ENCODE data around the gene MTCL3. TPM values are rescaled to one million over a fixed set of nuclear protein-coding genes. Genes with fewer than 3 reads are reported as not detected.
"Not testable (repeated sequence)": the region's sequence is repeated elsewhere in the genome, so short reads cannot be mapped to it uniquely, and the experiment has no call there.

The MTCL3 gene

DNA sequence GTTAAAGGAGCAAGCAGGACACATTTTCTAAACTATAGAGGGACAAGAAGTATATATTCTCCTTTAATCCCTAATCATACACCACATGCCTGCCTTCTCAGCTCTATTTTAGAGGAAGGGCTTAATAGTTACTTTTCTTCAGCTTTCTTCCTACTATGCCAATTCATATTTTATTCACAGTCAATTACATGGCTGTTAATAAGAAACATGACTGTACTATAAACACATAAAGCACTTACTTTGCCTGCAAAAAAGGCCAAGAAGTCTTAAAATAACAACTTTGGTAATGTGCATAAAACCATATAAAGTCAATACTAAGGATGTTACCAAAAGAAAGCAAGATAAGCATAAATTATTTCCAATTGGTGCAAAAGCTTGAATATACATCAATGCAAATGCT lies 66.3 kb downstream of the MTCL3 start:
- ChIA-PET POLR2A (no interaction called here), CTCF (no interaction called here)

DNA sequence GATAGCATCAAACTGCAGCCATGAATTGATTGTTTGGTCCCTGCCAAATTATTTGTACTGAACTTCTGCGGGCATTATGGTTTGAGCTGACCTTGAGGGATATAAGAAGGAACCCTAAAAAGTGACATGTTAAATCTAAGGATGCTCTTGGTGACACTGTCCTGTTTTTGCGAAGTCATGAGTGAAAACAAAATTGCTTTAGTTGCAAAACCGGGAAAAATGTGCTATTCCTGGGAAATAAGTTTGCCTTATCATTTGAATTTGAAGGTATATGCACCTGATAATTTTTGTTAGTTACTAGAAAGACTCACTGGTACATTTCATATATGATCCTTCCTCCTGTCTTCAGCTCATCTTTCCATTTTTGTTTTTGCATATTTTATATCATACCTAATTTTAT lies 67.7 kb downstream of the MTCL3 start:
- ChIA-PET POLR2A (no interaction called here), CTCF (interaction anchor here (1.3 kb wide), 1 partner anchor 87 kb away, joined by 6 read pairs; no protein-coding TSS in a partner anchor)

DNA sequence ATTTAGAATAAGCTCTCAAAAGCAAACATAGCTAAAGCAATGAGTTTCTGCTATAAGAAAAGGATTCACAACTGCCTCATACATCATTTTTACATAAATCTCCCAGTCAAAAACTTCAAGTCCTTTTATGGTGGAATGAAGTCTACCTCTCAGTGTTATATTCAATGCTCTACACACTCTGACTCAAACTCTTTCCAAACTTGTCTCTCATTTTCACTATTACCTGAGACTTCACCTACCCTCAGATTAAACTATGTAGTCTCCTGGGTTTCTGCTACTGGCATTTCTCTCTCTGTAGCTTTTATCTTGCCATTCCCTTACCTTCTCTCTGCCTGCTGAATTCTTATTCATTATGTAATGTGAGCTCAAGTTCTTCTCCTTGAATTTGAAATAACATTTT lies 71.4 kb downstream of the MTCL3 start:
- POLR2A ChIA-PET, result no interaction called here

DNA sequence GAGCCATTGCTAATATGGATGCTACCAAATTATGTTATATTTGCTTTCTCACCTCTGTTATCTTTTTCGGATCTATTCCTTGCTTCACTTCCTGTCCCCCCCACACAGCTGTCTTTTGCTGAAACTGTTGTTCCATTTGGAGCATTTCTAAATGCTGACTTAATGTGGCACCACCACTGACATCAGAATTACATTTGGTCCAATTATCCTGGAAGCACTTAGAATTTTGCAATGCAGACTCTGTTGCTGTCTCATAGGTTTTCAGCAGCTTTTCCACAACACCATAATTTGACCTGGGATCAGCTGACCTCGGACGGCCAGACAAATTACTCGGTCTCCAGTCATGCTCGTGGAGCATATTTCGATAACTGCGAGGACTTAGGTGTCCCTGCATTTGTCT lies 72.8 kb downstream of the MTCL3 start:
- ChIA-PET CTCF (no interaction called here), POLR2A (no interaction called here)

More for the DNA sequence above, 71.4 kb downstream of the MTCL3 start:
- CTCF ChIA-PET, result no interaction called here

DNA sequence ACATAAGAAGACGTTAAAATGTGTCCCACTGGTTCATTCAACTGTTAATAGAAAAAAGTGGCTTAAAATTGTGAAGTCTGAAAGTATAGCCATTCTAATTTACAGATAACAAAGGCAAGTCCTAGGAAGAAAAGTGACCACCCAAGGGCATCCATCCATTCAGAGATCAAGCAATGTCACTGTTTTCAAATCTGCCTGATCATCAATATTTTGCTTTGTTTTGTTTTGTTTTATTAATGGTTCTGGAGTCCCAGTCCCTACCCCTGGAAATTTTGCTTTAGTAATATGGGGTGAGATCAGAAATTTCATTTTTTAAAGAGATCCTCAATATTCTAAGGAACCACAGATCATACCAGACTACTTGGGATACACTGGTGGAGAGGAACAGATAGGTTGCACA lies 77.3 kb downstream of the MTCL3 start:
- POLR2A ChIA-PET, result no interaction called here

DNA sequence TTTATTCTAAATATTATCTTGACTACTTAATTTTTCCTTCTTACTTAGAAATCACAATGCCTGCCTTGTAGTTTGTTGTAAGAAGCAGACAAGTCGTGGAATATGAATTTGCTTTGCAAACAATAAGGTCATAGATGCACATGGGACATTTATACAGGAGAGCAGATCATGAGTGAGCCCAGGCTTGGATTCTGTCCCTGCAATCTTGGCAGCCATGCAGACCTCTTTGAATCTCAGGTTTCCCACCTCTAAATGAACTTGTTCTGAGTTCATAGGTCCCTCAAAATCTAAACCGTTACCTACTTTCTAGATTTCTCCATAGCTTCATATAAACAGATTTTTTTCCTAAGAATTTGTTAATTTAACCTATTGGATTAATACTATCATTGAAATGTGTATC lies 79.4 kb downstream of the MTCL3 start:
- ChIA-PET CTCF (no interaction called here), POLR2A (no interaction called here)

More for the DNA sequence above, 77.3 kb downstream of the MTCL3 start:
- CTCF ChIA-PET, result no interaction called here

DNA sequence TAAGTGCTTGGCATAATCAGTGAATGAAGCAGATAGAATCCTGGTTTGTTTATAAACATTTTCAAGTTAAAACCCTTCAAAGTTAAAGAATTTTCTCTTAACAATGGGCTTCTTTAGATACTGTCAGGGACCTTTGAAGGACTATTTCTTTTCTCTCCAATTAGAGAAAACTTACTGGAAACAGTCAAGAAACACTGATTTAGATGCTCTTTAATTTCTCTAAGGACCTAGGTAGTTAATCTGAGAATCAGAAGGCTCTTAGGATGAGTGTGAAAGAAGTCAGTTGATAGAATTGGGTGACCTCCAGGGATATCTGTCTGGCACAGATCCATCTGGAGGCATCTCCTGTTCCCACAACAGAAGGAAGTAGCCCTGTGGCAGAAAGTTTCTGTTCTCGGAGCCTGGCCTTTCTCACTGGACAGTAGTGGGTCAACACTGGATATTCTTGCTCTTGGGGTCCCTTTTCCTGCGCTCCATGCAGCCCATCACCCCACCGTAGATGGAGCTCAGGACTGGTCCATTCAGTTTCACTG lies 82.5 kb downstream of the MTCL3 start:
- POLR2A ChIA-PET, result no interaction called here
- CTCF ChIA-PET, result no interaction called here

DNA sequence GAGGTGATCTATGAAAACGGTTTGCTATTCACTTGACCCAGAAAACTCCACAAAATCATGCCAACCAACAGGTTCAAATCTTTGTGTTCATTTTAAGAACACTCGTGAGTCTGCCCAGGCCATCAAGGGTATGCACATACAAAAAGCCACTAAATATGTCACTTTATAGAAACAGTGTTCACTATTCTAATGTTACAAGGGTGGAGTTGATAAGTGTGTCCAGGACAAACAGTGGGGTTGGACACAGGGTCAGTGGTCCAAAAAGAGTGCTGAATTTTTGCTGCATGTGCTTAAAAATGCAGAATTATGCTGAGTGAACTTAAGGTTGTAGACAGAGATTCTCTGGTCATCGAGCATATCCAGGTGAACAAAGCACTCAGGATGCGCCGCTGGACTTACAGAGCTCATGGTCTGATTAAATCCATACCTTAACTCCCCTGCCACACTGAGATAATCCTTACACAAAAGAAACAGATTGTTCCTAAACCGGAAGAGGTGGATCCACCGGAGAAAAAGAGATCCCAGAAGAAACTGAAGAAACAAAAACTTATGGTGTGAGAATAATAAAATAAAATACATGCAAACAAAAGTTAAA lies 83.4 kb downstream of the MTCL3 start:
- POLR2A ChIA-PET, result no interaction called here
- CTCF ChIA-PET, result no interaction called here

DNA sequence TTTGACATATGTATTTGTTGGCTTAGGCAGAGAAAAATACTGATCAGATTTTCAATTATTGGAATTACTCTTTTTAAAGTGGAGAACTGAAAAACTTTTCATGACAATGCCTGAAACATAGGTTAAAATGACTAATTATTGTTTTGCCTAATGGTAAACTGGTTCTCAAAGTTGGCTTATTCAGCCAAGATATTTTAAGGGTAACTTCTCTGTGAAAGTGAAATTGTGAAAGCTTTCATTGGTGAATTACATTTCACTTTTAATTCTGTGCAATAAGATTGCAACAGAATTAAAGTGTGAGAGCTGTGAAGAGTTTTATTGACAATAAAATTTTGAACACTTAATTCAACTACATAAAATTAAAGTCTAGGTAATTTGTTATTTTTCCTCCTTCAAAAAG lies 84.5 kb downstream of the MTCL3 start:
- ChIA-PET POLR2A (no interaction called here), CTCF (no interaction called here)

DNA sequence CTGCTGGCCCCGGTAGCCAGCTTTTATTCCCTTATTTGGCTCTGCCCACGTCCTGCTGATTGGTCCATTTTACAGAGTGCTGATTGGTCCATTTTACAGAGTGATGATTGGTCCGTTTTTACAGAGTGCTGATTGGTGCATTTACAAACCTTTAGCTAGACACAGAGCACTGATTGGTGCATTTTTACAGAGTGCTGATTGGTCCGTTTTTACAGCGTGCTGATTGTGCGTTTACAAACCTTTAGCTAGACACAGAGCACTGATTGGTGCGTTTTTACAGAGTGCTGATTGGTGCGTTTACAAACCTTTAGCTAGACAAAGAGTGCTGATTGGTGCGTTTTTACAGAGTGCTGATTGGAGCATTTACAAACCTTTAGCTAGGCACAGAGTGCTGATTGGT lies 90.6 kb downstream of the MTCL3 start:
- POLR2A ChIA-PET, result not testable (repeated sequence)

DNA sequence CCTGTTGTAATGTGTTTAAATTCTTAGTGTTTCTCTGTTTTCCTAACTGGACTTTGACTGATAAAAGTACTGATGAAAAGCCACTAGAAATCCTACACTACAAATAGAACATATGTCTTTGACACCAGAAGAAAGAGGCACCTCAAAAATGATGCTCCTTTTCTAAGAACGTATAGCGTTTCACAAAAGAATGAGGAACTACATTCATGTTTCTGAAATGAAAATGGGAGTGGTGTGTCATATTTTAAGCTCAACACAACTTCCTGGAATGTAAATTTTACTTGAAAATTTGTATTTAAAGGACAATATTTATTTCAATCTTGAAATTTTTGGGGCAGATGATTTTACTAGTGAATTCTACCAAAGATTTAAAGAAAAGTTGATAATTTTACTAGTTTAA lies 95.2 kb downstream of the MTCL3 start:
- ChIA-PET CTCF (no interaction called here), POLR2A (no interaction called here)

More for the DNA sequence above, 90.6 kb downstream of the MTCL3 start:
- CTCF ChIA-PET, result interaction anchor here (1.0 kb wide), 1 partner anchor 88 kb away, joined by 3 read pairs; no protein-coding TSS in a partner anchor

Other genes starting within 250 kb of the MTCL3 start
- 10 to 100 TPM; 69.5 to 72.9 TPM for gene ECHDC1, start 175.7 kb downstream of the MTCL3 start, total RNA-seq
- 10 to 100 TPM; 10.7 to 10.8 TPM for gene KIAA0408, start 59.9 kb downstream of the MTCL3 start, total RNA-seq
- not detected for gene C6orf58, start 57.8 kb upstream of the MTCL3 start, total RNA-seq